Stimulated activated CD4-positive, alpha-beta T cell treated with anti-CD3 and anti-CD28 coated beads, TNF-alpha, amount 100 ng/mL, for 1 hour (primary cell): Measurements from ENCODE around the gene BEX1.
"Not testable (repeated sequence)": the region's sequence is repeated elsewhere in the genome, so short reads cannot be mapped to it uniquely, and the experiment has no call there.

ENCODE experiments used
- DNase-seq, 3 donors: peaks; one replicate each; pipeline ENCODE4 v3.0.0-alpha.2; 2020; ENCODE audit warnings: low read depth in 3 of 3, low spot score in 1 of 3

The BEX1 gene

GRCh38 chrX:103063918-103064434 is at the start of gene BEX1:
BEX1 (minus strand) TSS chrX:103064171; CDS start chrX:103063274, 897 bp downstream.
- DNase-seq, result no peak

GRCh38 chrX:103109497-103109896 is 45.5 kb upstream of the BEX1 start:
- not testable (repeated sequence) for DNase-seq

GRCh38 chrX:103107836-103108235 is 43.9 kb upstream of the BEX1 start:
- DNase-seq, result no peak

- DNase-seq, result not testable (repeated sequence)
Observed at GRCh38 chrX:103107227-103107737, 43.3 kb upstream of the BEX1 start.

GRCh38 chrX:103104370-103104769 is 40.4 kb upstream of the BEX1 start:
- not testable (repeated sequence) for DNase-seq

- DNase-seq, result not testable (repeated sequence)
Observed at GRCh38 chrX:103103866-103104265, 39.9 kb upstream of the BEX1 start.

- DNase-seq, result no peak
Observed at GRCh38 chrX:103101299-103102042, 37.5 kb upstream of the BEX1 start.

- no peak for DNase-seq
Observed at GRCh38 chrX:103100484-103100883, 36.5 kb upstream of the BEX1 start.

- DNase-seq, result no peak
Observed at GRCh38 chrX:103099691-103100090, 35.7 kb upstream of the BEX1 start.

GRCh38 chrX:103098488-103098887 is 34.5 kb upstream of the BEX1 start:
- DNase-seq, result no peak

GRCh38 chrX:103092942-103093341 is 29.0 kb upstream of the BEX1 start, which contains the start of gene NXF3:
NXF3 (minus strand) TSS chrX:103093143; CDS start chrX:103093023, 120 bp downstream.
- DNase-seq, result no peak

- DNase-seq, result no peak
Observed at GRCh38 chrX:103081051-103081450, 17.1 kb upstream of the BEX1 start.

GRCh38 chrX:103073467-103073866 is 9.5 kb upstream of the BEX1 start:
- no peak for DNase-seq

- no peak for DNase-seq
Observed at GRCh38 chrX:103066606-103067005, 2.6 kb upstream of the BEX1 start.

- DNase-seq, result no peak
Observed at GRCh38 chrX:103063191-103063845, 653 bp downstream of the BEX1 start.

GRCh38 chrX:103061486-103061885 is 2.5 kb downstream of the BEX1 start:
- DNase-seq, result no peak

- DNase-seq, result no peak
Observed at GRCh38 chrX:103056902-103057301, 7.1 kb downstream of the BEX1 start.

GRCh38 chrX:103052625-103053024 is 11.3 kb downstream of the BEX1 start:
- no peak for DNase-seq

- no peak for DNase-seq
Observed at GRCh38 chrX:103051260-103051789, 12.6 kb downstream of the BEX1 start.

GRCh38 chrX:103033371-103033770 is 30.6 kb downstream of the BEX1 start:
- DNase-seq, result not testable (repeated sequence)

- DNase-seq, result no peak
Observed at GRCh38 chrX:103017542-103017941, 46.4 kb downstream of the BEX1 start.

GRCh38 chrX:103012945-103013344 is 51.0 kb downstream of the BEX1 start:
- DNase-seq, result no peak
